NCI-H128 (cell line): Measurements from ENCODE around the gene IFT122.
"Not testable (repeated sequence)": the region's sequence is repeated elsewhere in the genome, so short reads cannot be mapped to it uniquely, and the experiment has no call there.

ENCODE experiments used
- DNase-seq: peaks from one replicate; lab custom pipeline; 2025; ENCODE audit not compliant: unreplicated experiment; lab: John Stamatoyannopoulos, UW

The IFT122 gene

GRCh38 chr3:129515108-129515820, 75.2 kb downstream of the IFT122 start:
- not testable (repeated sequence) for DNase-seq

GRCh38 chr3:129515821-129516432, 75.9 kb downstream of the IFT122 start:
- DNase-seq = not testable (repeated sequence)

- DNase-seq = no peak
These were observed 77.5 kb downstream of the IFT122 start for GRCh38 chr3:129517516-129517915.

GRCh38 chr3:129518038-129518561, 78.1 kb downstream of the IFT122 start:
- DNase-seq = no peak

GRCh38 chr3:129518581-129518980, 78.6 kb downstream of the IFT122 start:
- no peak for DNase-seq

GRCh38 chr3:129519449-129519848, 79.4 kb downstream of the IFT122 start:
- DNase-seq = no peak

- DNase-seq = no peak
These were observed 80.1 kb downstream of the IFT122 start for GRCh38 chr3:129519896-129520715.

GRCh38 chr3:129520960-129521359, 80.9 kb downstream of the IFT122 start:
- no peak for DNase-seq

GRCh38 chr3:129521611-129522010, 81.6 kb downstream of the IFT122 start:
- no peak for DNase-seq

GRCh38 chr3:129522953-129523352, 82.9 kb downstream of the IFT122 start:
- DNase-seq = no peak

- DNase-seq = no peak
These were observed 84.1 kb downstream of the IFT122 start for GRCh38 chr3:129524081-129524480.

GRCh38 chr3:129525341-129525968, 85.4 kb downstream of the IFT122 start:
- DNase-seq = no peak

- no peak for DNase-seq
These were observed 86.3 kb downstream of the IFT122 start for GRCh38 chr3:129526121-129526900.

- no peak for DNase-seq
These were observed 87.2 kb downstream of the IFT122 start for GRCh38 chr3:129527262-129527661.

- DNase-seq = no peak
These were observed 88.6 kb downstream of the IFT122 start, which contains the start of gene RHO for GRCh38 chr3:129528589-129529100. RHO (plus strand) TSS chr3:129528639; CDS start chr3:129528734, 95 bp downstream.

- DNase-seq = no peak
These were observed 89.6 kb downstream of the IFT122 start for GRCh38 chr3:129529436-129530210.

GRCh38 chr3:129530251-129530791, 90.3 kb downstream of the IFT122 start:
- DNase-seq = no peak

- DNase-seq = no peak
These were observed 90.8 kb downstream of the IFT122 start for GRCh38 chr3:129530821-129531220.

- no peak for DNase-seq
These were observed 91.7 kb downstream of the IFT122 start for GRCh38 chr3:129531699-129532098.
